Activated CD8-positive, alpha-beta memory T cell treated with anti-CD3 and anti-CD28 coated beads for 4 hours (primary cell): ENCODE results near the gene RFESD.
"Not testable (repeated sequence)": the region's sequence is repeated elsewhere in the genome, so short reads cannot be mapped to it uniquely, and the experiment has no call there.

Source experiments
- DNase-seq, 2 donors: peaks; one replicate each; pipeline ENCODE4 v3.0.0-alpha.2; 2020; ENCODE audit warnings: low read depth in 2 of 2

Gene RFESD

GRCh38 chr5:95664204-95664786, 17.7 kb downstream of the RFESD start:
- no peak for DNase-seq

GRCh38 chr5:95667061-95667618, 20.6 kb downstream of the RFESD start:
- no peak for DNase-seq

GRCh38 chr5:95667678-95668077, 21.1 kb downstream of the RFESD start:
- no peak for DNase-seq

GRCh38 chr5:95668216-95668615, 21.6 kb downstream of the RFESD start:
- no peak for DNase-seq

GRCh38 chr5:95668728-95669127, 22.2 kb downstream of the RFESD start:
- DNase-seq: no peak

GRCh38 chr5:95669540-95669939, 23.0 kb downstream of the RFESD start:
- no peak for DNase-seq

- no peak for DNase-seq
These were observed 23.4 kb downstream of the RFESD start for GRCh38 chr5:95669985-95670384.

- DNase-seq: no peak
These were observed 24.0 kb downstream of the RFESD start for GRCh38 chr5:95670568-95670967.

GRCh38 chr5:95671826-95672225, 25.2 kb downstream of the RFESD start:
- no peak for DNase-seq

GRCh38 chr5:95672641-95673040, 26.1 kb downstream of the RFESD start:
- DNase-seq: no peak

- DNase-seq: no peak
These were observed 26.5 kb downstream of the RFESD start for GRCh38 chr5:95673081-95673480.

- DNase-seq: no peak
These were observed 36.3 kb downstream of the RFESD start, which contains the start of gene SPATA9 for GRCh38 chr5:95682891-95683290. Gene SPATA9 (minus strand): TSS chr5:95682991. CDS start chr5:95682854, 137 bp downstream.

- DNase-seq: no peak
These were observed 37.8 kb downstream of the RFESD start for GRCh38 chr5:95684361-95684760.

- no peak for DNase-seq
These were observed 40.1 kb downstream of the RFESD start for GRCh38 chr5:95686651-95687050.

- DNase-seq: no peak
These were observed 43.1 kb downstream of the RFESD start for GRCh38 chr5:95689680-95690079.

GRCh38 chr5:95690333-95690732, 43.8 kb downstream of the RFESD start:
- no peak for DNase-seq

- DNase-seq: no peak
These were observed 51.5 kb downstream of the RFESD start for GRCh38 chr5:95697781-95698681.

GRCh38 chr5:95699337-95699736, 52.8 kb downstream of the RFESD start:
- no peak for DNase-seq

- DNase-seq: no peak
These were observed 54.5 kb downstream of the RFESD start for GRCh38 chr5:95701074-95701473.

- DNase-seq: no peak
These were observed 57.6 kb downstream of the RFESD start for GRCh38 chr5:95704150-95704549.

GRCh38 chr5:95706196-95706595, 59.6 kb downstream of the RFESD start:
- DNase-seq: not testable (repeated sequence)

GRCh38 chr5:95707055-95707454, 60.5 kb downstream of the RFESD start:
- no peak for DNase-seq
